ENCODE results near the gene TNS4. TPM values are rescaled to one million over a fixed set of nuclear protein-coding genes. Genes with fewer than 3 reads are reported as not detected.
"Not testable (repeated sequence)": the region's sequence is repeated elsewhere in the genome, so short reads cannot be mapped to it uniquely, and the experiment has no call there.

Gene TNS4, protein sequence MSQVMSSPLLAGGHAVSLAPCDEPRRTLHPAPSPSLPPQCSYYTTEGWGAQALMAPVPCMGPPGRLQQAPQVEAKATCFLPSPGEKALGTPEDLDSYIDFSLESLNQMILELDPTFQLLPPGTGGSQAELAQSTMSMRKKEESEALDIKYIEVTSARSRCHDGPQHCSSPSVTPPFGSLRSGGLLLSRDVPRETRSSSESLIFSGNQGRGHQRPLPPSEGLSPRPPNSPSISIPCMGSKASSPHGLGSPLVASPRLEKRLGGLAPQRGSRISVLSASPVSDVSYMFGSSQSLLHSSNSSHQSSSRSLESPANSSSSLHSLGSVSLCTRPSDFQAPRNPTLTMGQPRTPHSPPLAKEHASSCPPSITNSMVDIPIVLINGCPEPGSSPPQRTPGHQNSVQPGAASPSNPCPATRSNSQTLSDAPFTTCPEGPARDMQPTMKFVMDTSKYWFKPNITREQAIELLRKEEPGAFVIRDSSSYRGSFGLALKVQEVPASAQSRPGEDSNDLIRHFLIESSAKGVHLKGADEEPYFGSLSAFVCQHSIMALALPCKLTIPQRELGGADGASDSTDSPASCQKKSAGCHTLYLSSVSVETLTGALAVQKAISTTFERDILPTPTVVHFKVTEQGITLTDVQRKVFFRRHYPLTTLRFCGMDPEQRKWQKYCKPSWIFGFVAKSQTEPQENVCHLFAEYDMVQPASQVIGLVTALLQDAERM
- total RNA-seq (5.4 TPM), polyA plus RNA-seq (5.0 TPM)

GRCh38 chr17:40501499-40501911 lies at the start of gene TNS4:
TNS4 (minus strand) TSS chr17:40501623; CDS start chr17:40496425, 5,198 bp downstream.
- Histone ChIP-seq H3K36me3 (ENCODE audit: insufficient read depth) (no peaks in the 10 kb centered on the region), H3K4me3 (ENCODE audit: low read depth, low read length) (peak within 1 kb of the TSS; percentile 37), H3K27ac (ENCODE audit: low read depth) (peak within 1 kb of the TSS; percentile 56), H3K4me1 (ENCODE audit: insufficient read depth) (no peaks in the 10 kb centered on the region)
- DNase-seq (ENCODE audit: extremely low spot score): no peak
- WGBS: 86% methylated on average over 7 of the region's 7 CpGs

DNA sequence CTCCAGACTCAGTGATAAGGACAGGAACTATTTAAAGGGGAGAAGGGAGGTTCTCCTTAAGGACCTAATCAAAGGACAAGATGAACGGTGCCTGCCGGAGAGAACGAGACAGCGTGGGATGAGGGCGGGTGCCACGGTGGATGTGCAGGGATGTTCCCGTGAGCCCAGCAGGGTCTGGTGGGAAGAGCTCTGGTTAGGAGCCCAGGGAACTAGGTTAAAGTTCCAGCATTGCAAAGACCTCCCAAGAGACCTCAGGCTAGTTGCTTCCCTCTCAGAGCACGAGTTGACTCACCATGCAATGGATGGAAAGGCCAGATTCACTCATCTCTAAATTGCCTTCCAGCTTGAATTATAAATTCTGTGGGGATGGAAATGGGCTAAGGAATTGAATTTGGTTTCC lies 49.2 kb upstream of the TNS4 start:
- H3K4me1 ChIP-seq (ENCODE audit: insufficient read depth): peaks cover 6% of the 10 kb centered on the region
- DNase-seq (ENCODE audit: extremely low spot score): no peak
- no peak overlapping the region for H3K4me3 ChIP-seq (ENCODE audit: low read depth, low read length)
- no peaks in the 10 kb centered on the region for H3K36me3 ChIP-seq (ENCODE audit: insufficient read depth)
- WGBS: 77% methylated on average over 8 of the region's 8 CpGs
- H3K27ac ChIP-seq (ENCODE audit: low read depth): peak overlapping the region; percentile 57

GRCh38 chr17:40548982-40549685 lies 47.7 kb upstream of the TNS4 start:
- Histone ChIP-seq H3K4me1 (ENCODE audit: insufficient read depth) (peaks cover 3% of the 10 kb centered on the region), H3K27ac (ENCODE audit: low read depth) (peak overlapping the region; percentile 83), H3K36me3 (ENCODE audit: insufficient read depth) (no peaks in the 10 kb centered on the region), H3K4me3 (ENCODE audit: low read depth, low read length) (no peak overlapping the region)
- 44% methylated on average over 9 of the region's 9 CpGs for WGBS
- no peak for DNase-seq (ENCODE audit: extremely low spot score)

DNA sequence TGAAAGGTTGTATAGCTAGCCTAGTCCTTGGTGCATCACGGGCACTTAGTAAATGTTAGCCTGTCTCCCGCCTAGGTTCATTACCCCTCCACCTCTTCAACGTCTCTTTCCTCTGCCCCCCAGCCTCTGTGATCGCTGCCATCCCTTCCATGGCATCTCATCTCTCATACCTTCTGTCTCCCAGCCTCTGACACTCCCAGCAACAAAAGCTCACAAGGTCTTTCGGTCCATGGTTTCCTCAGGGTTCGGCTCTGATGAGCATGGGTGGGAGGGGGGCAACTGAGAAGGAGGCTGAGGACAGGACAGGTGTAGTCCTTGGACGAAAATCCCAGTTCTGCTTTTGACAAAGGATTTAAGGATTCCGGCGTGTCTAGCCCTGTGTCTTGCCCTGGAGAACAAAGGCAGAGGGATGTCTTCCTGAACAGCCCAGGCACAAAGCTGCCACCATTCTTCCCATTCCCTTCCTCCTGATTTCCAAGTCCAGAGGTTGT lies 47.1 kb upstream of the TNS4 start:
- 86% methylated on average over 9 of the region's 9 CpGs for WGBS
- peaks cover 3% of the 10 kb centered on the region for H3K4me1 ChIP-seq (ENCODE audit: insufficient read depth)
- no peak overlapping the region for H3K4me3 ChIP-seq (ENCODE audit: low read depth, low read length)

GRCh38 chr17:40547785-40548478 lies 46.5 kb upstream of the TNS4 start:
- DNase-seq (ENCODE audit: extremely low spot score): no peak
- no peak overlapping the region for H3K4me3 ChIP-seq (ENCODE audit: low read depth, low read length)
- peak overlapping the region; percentile 83 for H3K27ac ChIP-seq (ENCODE audit: low read depth)
- WGBS: 68% methylated on average over 2 of the region's 2 CpGs
- peaks cover 3% of the 10 kb centered on the region for H3K4me1 ChIP-seq (ENCODE audit: insufficient read depth)
- H3K36me3 ChIP-seq (ENCODE audit: insufficient read depth): no peaks in the 10 kb centered on the region

More for the DNA sequence above, 47.1 kb upstream of the TNS4 start:
- no peak for DNase-seq (ENCODE audit: extremely low spot score)
- peak overlapping the region; percentile 83 for H3K27ac ChIP-seq (ENCODE audit: low read depth)
- no peaks in the 10 kb centered on the region for H3K36me3 ChIP-seq (ENCODE audit: insufficient read depth)

DNA sequence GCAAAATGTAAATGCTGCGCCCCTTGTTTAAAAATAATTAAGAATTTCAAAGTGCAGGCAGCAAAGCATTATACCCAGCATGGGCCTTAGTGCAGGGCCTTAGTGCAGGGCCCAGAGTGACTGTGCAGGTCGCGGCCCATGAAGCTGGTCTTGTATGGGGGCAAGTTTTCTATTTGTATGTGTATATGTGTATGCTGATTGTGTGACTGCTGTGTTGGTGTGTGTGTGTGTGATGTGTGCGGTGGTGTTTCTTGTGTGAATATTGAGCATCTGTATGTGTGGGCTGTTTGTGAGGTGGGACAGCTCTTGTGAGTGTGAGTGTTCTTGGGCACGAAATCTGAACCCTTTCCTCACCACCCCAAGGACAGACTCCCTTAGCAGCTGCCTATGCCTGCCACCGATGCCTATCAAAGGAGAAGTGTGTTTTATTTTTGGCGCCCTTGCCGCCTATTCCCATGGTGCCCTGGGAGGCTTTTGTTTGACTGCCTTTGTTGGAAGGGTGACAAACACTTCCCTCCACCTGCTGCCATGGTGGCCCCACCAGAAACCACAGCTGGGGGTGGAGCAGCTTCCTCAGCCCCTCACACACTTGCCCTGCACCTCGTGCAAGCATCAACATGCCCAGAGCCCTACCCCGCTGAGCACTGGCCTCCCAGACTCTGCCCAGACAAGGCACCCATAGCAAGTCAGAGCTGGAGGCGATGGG lies 45.8 kb upstream of the TNS4 start:
- Histone ChIP-seq H3K36me3 (ENCODE audit: insufficient read depth) (no peaks in the 10 kb centered on the region), H3K4me1 (ENCODE audit: insufficient read depth) (peaks cover 3% of the 10 kb centered on the region), H3K4me3 (ENCODE audit: low read depth, low read length) (no peak overlapping the region), H3K27ac (ENCODE audit: low read depth) (no peak overlapping the region)
- peak; percentile 81 for DNase-seq (ENCODE audit: extremely low spot score)
- WGBS: 78% methylated on average over 11 of the region's 11 CpGs

DNA sequence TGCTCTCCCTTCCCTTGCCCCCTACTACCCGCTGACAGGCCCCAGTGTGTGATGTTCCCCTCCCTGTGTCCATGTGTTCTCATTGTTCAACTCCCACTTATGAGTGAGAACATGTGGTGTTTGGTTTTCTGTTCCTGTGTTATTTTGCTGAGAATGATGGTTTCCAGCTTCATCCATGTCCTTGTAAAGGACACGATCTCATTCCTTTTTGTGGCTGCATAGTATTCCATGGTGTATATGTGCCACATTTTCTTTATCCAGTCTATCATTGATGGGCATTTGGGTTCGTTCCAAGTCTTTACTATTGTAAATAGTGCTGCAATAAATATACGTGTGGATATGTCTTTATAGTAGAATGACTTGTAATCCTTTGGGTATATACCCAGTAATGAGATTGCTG lies 45.1 kb upstream of the TNS4 start:
- not testable (repeated sequence) for H3K36me3 ChIP-seq (ENCODE audit: insufficient read depth); H3K4me1 ChIP-seq (ENCODE audit: insufficient read depth); H3K4me3 ChIP-seq (ENCODE audit: low read depth, low read length); DNase-seq (ENCODE audit: extremely low spot score); H3K27ac ChIP-seq (ENCODE audit: low read depth)
- 85% methylated on average over 4 of the region's 4 CpGs for WGBS

DNA sequence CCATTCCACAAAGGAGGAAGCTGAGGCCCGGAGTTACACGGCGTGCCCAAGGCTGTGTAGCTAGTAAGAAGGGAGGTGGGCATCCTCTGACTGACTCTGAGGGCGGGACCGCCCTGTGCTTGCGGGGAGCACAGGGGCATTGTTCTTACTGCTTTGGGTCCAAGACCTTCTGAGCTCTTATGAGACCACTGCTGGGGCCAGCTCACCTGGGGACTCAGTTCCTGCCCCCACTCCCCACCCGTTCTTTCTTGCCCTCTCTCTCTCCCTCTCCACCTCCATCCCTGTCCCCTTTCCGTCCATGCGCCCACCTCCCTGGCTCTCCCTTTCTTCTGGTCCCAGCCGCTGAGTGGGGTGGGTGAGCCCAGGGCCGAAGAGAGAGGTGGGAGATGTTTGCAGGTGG lies 44.2 kb upstream of the TNS4 start:
- Histone ChIP-seq H3K4me3 (ENCODE audit: low read depth, low read length) (no peak overlapping the region), H3K27ac (ENCODE audit: low read depth) (no peak overlapping the region), H3K36me3 (ENCODE audit: insufficient read depth) (no peaks in the 10 kb centered on the region), H3K4me1 (ENCODE audit: insufficient read depth) (peaks cover 1% of the 10 kb centered on the region)
- 94% methylated on average over 11 of the region's 11 CpGs for WGBS
- DNase-seq (ENCODE audit: extremely low spot score): no peak

GRCh38 chr17:40542558-40543411 lies 41.4 kb upstream of the TNS4 start:
- Histone ChIP-seq H3K4me1 (ENCODE audit: insufficient read depth) (peaks cover 1% of the 10 kb centered on the region), H3K4me3 (ENCODE audit: low read depth, low read length) (no peak overlapping the region), H3K36me3 (ENCODE audit: insufficient read depth) (no peaks in the 10 kb centered on the region), H3K27ac (ENCODE audit: low read depth) (peak overlapping the region; percentile 91)
- peak; percentile 90 for DNase-seq (ENCODE audit: extremely low spot score)
- WGBS: 27% methylated on average over 14 of the region's 14 CpGs

GRCh38 chr17:40541873-40542557 lies 40.6 kb upstream of the TNS4 start:
- Histone ChIP-seq H3K27ac (ENCODE audit: low read depth) (peak overlapping the region; percentile 91), H3K4me1 (ENCODE audit: insufficient read depth) (peaks cover 1% of the 10 kb centered on the region), H3K36me3 (ENCODE audit: insufficient read depth) (no peaks in the 10 kb centered on the region), H3K4me3 (ENCODE audit: low read depth, low read length) (no peak overlapping the region)
- WGBS: 50% methylated on average over 18 of the region's 18 CpGs
- DNase-seq (ENCODE audit: extremely low spot score): peak; percentile 74

DNA sequence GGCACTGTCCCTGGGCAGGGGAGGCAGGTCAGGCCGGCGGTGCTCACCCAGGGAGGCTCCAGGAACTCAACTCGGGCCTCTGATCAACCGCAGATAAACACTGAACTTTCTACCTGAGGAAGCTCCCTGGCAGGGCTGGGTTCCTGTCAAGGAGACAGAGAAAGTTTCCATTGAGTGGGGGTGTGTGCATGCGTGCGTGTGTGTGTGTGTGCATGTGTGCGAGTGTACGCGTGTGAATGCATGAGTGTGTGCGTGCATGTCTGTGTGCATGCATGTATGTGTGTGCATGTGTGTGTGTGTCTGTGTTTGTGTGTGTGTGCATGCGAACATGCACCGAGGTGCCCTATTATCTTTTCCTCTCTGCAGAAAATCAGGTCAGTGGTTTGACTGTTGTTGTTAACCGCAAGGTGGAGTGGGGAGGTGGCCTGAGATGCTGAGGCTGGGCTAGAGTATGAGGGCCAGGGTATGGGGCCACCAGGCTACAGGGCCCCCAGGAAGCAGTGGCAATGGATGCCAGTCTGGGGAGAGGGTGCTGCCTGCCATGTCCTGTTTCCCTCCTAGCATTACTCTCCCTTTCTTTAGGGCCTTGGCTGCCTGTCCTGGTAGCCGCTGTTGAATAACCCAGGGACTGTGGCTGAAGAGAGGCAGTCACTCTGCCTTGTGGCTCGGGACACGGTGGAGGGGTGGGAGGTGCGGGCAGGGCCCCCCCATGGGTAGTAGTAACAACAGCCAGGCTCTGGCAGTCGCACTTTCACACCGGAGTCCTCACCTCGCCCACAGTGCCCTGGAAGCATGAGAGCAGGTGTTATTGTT lies 39.8 kb upstream of the TNS4 start:
- H3K27ac ChIP-seq (ENCODE audit: low read depth): peak overlapping the region; percentile 91
- peaks cover 1% of the 10 kb centered on the region for H3K4me1 ChIP-seq (ENCODE audit: insufficient read depth)
- 81% methylated on average over 20 of the region's 20 CpGs for WGBS
- no peak overlapping the region for H3K4me3 ChIP-seq (ENCODE audit: low read depth, low read length)
- no peak for DNase-seq (ENCODE audit: extremely low spot score)
- no peaks in the 10 kb centered on the region for H3K36me3 ChIP-seq (ENCODE audit: insufficient read depth)
